Activated gamma-delta T cell treated with anti-CD3 and anti-CD28 coated beads, Interleukin-2, amount 50 U/mL, for 16 hours (primary cell): ENCODE results near the gene KANTR.
A peak's percentile ranks its signal among the peaks of the same experiment; 100 is the strongest.

ENCODE experiments used
- DNase-seq: peaks from one replicate; pipeline ENCODE4 v3.0.0-alpha.2; 2020; ENCODE audit warnings: low read depth

KANTR gene

DNA sequence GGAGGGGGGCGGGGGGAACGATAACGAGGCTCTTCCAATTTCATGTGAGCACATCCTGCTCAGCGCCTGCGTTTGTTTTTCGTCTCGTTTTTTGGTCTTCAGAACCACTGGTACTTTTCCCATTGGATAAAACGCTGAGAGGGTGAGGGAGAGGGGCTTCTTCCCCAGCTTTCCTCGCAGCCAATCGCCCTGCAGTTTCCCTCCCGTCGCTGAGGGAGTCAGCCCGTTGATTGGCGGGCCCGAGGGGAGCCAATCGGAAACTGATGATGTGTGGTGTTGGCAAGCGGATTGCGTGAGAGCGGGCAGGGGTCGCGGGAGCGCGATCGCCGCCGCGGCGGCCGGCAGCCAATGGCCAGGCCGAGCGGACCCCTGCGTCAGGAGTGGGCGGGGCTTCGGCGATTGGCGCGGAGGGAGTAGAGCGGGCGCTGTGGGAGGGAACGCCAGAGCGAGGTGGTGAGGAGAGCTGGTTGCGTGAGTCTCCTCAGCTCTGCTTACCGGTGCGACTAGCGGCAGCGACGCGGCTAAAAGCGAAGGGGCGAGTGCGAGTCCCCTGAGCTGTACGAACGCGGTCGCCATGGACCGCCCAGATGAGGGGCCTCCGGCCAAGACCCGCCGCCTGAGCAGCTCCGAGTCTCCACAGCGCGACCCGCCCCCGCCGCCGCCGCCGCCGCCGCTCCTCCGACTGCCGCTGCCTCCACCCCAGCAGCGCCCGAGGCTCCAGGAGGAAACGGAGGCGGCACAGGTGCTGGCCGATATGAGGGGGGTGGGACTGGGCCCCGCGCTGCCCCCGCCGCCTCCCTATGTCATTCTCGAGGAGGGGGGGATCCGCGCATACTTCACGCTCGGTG lies 11.8 kb upstream of the KANTR start, which contains the start of gene TSPYL2:
Gene TSPYL2, plus strand, starts transcription at position 443 of the 848 bp plus-strand sequence. Its CDS starts 132 bp downstream, at position 575.
- DNase-seq = peak; percentile 87

DNA sequence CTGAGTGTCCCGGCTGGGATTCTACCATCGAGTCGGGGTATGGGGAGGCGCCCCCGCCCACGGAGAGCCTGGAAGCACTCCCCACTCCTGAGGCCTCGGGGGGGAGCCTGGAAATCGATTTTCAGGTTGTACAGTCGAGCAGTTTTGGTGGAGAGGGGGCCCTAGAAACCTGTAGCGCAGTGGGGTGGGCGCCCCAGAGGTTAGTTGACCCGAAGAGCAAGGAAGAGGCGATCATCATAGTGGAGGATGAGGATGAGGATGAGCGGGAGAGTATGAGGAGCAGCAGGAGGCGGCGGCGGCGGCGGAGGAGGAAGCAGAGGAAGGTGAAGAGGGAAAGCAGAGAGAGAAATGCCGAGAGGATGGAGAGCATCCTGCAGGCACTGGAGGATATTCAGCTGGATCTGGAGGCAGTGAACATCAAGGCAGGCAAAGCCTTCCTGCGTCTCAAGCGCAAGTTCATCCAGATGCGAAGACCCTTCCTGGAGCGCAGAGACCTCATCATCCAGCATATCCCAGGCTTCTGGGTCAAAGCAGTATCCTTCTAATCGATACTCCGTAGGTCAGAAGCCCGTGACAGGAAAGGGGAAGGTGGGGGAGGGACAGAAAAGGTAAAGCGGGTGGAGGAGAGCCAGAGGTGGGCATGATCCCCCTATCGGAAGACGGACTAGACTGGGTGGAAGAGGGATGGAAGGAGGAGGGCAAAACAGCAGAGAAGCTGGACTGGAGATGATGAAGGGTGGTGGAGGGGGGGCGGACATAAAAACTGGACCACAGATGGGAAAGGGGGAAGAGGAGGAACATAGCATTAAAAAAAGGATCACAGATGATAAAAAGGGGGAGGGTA lies 10.9 kb upstream of the KANTR start:
- no peak for DNase-seq

DNA sequence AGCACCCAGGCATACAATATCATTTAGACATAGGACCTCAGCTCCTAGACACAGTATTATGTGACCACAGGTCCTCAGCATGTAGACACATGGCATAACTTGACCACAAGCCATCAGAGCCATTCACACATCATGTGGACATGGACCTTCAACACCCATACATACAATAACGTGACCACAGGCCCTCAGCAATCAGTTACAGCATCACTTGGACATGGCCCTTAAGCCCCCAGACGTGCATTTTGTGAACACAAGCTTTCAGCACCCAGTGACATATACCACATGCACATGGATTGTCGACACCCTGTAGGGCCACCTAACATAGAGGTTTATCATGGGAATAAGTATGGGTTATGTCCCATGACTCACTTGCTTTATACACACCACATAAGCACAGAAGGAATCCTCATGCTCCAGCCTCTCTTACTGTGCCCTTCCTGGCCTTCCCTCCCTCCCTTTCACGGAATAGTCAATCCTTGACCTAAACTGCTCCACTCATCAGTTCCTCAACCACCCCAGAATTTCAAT lies 9.8 kb upstream of the KANTR start:
- no peak for DNase-seq

DNA sequence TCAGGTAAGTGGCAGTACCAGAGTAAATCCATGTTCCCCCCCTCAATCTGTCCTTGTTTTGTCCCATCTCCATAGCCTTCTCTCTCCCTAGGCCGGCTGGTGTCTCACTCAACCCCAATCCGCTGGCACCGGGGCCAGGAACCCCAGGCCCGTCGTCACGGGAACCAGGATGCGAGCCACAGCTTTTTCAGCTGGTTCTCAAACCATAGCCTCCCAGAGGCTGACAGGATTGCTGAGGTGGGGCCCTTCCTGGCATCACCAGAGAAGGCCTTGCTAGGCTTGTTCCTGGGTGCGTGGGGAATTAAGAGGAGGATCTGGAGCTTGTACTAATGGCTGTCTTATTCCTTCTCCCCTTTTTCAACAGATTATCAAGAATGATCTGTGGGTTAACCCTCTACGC lies 9.1 kb upstream of the KANTR start:
- DNase-seq = no peak

DNA sequence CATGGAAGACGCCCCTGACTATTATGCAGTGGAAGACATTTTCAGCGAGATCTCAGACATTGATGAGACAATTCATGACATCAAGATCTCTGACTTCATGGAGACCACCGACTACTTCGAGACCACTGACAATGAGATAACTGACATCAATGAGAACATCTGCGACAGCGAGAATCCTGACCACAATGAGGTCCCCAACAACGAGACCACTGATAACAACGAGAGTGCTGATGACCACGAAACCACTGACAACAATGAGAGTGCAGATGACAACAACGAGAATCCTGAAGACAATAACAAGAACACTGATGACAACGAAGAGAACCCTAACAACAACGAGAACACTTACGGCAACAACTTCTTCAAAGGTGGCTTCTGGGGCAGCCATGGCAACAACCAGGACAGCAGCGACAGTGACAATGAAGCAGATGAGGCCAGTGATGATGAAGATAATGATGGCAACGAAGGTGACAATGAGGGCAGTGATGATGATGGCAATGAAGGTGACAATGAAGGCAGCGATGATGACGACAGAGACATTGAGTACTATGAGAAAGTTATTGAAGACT lies 8.2 kb upstream of the KANTR start:
- no peak for DNase-seq

DNA sequence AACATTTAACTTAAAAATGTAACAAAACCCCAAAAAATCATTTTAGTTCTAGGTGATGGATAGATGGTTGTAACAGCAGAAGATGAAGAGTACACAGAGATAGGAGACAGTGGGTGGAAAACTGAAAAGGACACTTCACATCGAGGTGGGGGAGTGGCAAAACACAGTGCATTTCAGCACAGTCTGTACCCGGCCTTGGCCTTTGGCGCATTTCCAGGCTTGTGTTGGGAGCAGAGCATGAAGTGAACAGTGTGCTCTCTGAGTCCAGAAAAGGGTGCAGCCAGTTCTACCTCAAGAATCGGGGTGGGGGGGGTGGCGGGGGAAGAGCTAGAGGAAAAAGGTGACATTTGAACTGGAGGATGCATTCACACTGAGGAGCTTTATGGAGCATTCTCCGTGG lies 7.5 kb upstream of the KANTR start:
- no peak for DNase-seq

DNA sequence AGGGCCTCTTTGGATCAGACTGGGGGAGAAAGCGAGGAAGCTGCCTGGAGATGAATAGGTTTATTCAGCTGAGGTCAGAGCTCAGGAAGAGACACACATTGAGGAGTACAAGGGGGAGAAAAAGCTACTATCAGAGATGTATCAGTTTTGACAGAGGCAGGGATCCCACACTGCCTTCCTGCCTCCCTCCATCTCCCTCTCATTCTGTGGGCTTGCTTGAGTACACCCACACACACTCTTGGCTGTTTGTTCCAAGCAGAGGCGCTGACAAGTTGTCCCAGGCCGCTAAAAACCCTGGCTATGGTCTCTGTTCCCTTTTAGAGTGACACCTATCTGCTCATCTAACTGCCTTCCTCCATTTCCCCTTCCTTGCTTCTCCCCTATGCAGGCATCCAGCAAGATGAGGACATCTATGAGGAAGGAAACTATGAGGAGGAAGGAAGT lies 6.5 kb upstream of the KANTR start:
- no peak for DNase-seq

DNA sequence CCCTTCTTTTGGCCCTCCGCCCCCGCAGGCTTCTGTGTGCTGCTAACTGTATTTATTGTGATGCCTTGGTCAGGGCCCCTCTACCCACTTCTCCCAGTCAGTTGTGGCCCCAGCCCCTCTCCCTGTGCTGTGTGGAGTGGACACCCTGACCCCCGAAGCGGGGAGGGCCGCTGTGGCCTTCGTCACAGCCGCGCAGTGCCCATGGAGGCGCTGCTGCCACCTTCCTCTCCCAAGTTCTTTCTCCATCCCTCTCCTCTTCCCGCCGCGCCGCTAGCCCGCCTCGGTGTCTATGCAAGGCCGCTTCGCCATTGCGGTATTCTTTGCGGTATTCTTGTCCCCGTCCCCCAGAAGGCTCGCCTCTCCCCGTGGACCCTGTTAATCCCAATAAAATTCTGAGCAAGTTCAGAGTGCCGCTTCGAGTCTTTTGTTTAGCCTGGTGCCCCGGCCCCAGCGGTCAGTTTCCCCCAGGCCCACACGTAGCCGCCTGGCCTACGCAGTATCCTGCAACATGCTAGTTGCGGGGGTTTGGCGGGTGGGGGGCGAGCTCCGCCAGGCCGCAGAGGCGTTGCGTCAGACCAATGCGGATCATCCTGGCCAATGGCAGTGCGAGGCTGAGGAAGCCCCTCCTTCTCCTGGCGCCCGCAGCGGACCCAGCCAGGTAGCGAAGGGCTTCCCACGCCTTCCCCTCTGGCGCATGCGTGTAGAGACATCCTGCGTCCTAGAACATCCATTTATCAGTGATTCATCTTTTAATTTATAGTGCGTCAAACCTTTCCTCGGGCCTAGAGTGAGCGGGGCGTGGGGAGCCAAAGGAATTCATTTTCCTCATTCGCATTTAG lies 5.6 kb upstream of the KANTR start:
- peak; percentile 67 for DNase-seq

DNA sequence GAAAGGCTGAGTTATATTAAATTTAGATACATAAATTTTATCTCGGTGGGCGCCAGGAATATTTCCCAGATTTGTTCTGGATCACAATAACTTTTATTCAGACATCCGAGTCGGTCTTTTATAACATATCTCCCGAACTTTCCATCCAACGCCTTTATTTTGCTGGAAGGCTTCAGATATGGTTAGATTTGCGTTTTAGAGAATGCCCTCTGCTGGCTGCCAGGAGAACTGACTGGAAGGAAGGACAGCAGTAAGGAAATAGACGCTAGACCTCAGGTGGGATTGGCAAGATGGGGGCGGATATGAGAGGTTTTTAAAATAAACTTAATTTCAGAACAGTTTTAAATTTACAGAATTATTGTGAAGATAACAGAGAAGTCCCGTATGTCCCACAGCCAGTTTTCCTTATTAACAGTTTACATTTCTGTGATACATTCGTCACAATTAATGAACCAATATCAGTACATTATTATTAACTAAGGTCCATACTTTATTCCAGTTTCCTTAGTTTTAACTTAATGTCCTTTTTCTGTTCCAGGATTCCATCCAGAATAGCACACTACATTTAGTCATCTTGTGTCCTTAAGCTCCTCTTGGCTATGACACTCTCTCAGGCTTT lies 4.6 kb upstream of the KANTR start:
- DNase-seq = no peak

DNA sequence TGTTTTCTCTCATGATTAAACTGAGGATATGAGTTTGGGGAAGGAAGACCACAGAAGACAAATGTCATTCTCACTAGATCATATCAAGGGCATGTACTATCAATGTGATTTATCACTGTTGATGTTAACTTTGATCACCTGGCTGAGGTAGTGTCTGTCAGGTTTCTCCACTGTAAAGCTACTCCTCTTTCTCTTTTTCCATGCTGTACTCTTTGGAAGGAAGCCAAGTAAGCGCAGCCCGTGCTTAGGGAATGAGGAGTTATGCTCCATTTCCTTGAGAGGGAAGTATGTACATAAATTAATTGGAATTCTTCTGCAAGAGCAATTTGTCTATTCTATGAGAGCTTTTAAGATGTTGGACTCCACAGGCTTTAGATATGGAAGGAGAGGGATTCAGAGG lies 4.0 kb upstream of the KANTR start:
- no peak for DNase-seq

DNA sequence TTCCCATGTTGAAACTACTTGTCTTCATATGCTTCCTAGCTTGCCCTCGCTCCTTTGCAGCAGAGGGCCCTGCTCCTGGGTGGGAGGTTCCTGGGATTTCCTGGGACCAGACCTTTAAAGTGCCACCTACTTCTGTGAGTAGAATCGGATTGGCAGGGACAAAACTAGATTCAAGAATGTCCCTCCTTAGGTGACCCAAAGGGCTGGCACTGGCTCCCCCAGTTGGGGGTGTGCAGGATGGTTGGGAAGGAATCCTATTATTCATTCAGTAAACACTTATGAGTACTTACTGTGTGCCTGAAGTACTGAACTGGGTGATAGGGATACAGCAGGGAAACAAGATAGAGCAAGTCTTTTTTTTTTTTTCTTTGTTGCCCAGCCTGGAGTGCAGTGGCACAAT lies 2.6 kb upstream of the KANTR start:
- DNase-seq = no peak

DNA sequence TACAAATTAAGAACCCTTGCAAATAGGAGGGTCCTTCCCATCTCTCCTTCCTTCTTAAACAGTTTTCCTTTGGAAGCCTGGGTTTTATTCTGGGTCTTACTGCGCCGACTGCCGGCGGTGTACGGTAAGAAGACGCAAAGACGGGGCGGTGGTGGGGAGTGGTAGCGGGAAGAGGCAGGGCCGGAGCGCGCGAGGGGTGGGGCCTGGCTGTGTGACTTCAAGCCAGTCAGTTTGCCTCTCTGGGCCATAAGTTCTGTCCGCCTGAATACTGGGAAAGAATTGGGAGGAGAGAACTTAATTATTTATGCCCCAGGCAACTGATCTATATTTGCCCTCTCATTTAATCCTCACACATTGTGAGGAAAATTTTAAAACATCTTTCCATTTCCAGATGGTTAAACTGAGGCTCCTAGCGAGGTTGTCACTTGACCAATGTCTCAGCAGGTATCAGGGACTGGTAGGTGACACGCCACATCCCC lies 726 bp upstream of the KANTR start:
- peak; percentile 58 for DNase-seq

DNA sequence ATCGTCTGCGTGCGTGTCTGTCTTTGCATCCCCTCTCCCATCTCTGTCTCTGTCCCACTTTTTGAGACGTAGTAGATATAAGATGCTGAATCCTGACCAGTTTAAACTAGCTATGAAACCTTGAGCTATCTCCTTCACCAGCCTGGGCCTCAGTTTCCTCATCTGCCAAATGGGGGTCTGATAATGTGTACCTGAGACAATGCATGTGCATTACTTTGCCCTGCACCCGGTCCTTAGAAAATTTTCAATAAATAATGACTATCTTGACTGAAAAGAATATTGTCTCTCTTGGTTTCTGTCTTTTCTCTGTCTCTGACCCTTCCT lies 602 bp downstream of the KANTR start:
- DNase-seq = no peak

DNA sequence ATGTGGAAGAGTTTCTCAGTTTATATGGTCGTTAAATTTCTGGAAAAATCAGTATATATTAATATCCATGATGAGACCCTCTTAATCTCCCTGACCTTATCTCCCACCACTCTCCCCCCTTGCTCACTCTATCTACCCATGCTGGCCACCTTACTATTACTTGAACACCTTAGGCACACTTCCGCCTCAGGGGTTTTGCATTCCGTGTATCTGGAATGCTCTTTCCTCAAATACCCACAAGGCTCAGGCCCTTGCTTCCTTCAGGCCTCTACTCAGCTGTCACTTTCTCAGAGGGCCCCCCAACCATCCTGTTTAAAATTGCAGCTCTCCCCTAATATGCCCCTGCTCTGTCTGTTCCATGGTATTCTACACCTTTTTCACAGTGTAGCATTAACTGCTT lies 1.9 kb downstream of the KANTR start:
- no peak for DNase-seq

DNA sequence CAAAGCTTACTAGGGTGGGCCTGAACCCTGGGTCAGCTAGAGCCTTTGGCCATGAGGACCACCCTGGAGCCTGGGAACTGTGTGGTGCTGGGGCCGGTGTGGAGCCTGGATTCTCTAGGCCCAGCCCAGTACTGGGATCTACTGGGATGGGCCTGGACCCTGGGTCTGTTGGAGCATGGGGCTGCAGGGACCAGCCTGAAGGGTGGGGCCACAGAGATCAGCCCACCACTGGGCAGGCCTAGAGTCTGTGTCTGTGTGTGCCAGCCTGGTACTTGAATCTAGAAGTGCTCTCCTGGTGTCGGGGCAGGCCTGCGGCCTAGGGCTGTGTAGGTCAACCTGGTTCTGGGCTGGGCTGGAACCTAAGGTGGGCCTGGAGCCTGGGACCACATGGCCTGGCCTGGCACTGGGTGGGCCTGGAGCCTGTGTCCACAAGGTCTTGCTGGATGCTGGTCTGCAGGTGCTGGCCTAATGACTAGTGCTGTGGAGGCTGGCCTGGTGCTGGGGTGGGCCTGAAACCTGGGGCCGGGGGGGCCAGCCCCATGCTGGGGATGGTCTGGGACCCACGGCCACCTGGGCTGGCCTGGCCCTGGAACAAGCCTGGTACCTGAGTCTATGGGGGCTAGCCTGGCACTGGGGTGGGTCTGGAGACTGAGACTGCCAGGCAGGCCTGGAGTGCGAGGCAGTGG lies 21.1 kb downstream of the KANTR start:
- no peak for DNase-seq

DNA sequence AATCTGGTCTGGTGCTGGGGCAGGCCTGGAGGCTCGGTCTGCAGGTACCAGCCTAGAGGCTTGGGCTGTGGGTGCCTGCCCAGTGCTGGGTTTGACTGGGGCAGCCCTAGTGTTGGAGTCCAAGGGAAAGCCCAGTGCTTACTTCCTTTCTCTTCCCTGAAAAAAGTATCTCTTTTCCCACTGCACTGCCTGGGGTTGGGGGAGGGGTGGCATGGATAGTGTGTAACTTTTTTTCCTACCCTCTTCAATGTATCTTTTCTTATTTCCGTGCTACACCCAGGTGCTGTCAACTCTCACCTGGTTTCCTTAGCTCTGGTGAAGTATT lies 21.6 kb downstream of the KANTR start:
- DNase-seq = no peak

DNA sequence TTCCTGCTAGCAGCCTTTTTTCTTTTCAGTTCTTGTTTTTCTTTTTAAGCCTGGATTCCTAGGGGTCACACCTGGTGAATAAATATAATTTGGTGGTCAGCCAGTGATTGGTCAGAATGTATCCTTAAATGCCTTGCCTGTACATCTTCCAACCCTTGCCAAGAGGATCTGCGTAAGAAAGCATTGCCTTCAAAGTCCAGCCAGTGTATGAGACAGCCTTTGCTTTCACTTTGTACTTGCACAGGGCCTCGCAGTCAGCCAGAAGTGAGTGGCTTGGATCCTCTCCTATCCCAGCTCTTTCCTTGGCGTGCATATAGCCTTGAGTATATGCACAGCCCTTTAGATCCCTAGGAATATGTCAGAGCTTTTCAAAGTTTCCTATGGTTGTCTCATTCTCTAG lies 22.2 kb downstream of the KANTR start:
- DNase-seq = no peak

DNA sequence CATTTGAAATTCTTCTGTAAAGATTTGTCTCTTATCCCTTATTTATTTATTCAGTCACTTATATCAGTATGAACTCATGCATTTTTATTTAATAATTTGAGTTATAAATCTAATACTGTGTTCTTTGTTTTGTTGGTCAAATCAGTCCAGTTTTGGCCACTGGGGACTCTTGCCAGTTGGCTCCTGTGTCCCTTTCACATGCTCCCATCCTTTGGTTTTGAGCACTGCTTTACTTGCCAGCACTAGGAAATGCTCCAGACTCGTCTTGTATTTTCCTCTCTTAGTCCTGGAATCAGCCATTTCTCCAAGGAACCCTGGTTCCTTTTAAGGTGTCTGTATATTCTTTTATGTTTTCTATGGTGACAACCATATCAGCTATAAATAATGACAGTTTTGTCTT lies 28.1 kb downstream of the KANTR start:
- no peak for DNase-seq

DNA sequence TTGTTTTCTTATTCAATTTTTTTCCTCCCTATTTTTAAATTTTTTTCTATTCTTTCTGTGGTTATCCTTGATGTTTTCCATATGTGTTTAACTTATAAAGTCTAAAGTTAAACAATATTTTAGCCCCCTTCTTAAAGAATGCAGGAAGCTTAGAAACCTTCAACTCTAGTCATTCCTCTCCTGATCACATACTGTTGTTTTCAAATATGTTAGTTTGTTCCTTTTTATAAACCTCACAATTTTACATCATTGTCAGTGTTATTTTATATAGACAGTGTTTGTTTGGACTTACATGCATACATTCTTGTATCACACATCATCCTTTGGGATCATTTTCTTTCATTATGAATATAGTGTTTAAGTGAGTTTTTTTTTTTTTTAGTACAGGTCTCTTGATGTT lies 31.6 kb downstream of the KANTR start:
- no peak for DNase-seq

DNA sequence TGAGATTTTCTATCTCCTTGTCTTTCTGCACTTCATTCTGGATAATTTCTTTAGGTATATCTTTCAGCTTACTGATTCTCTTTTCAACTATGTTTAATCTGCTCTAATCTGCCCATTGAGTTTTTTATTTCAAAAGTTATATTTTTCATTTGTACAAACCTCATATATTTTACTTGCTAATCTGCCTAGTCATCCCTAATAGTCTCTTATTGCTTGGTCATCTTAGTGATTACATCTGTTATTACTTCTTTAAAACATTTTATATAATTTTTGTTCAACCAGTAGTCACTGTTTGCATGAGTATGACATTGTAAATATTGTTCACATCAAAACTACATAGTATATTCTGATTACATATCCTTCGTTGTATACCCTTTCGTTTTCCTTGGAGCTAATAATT lies 32.4 kb downstream of the KANTR start:
- DNase-seq = no peak
